VCaP (cell line): ENCODE measurements around the gene PADI3.

ENCODE experiments used
- H3K27ac ChIP-seq: fragments of 450-650 bp; 2 replicates; pipeline ENCODE4 v1.5.1; 2017
- CTCF ChIP-seq: fragments of 450-650 bp; conservative IDR thresholded peaks from 2 replicates; pipeline ENCODE4 v1.5.1; 2017; ENCODE audit warnings: mild to moderate bottlenecking, moderate library complexity

Gene PADI3

GRCh38 chr1:17248781-17249180 lies at the start of gene PADI3:
Gene PADI3, plus strand, starts transcription at chr1:17249098. Its CDS starts 40 bp downstream, at chr1:17249138.
- TF ChIP-seq CTCF = no peak
- H3K27ac ChIP-seq = no peak within 1 kb of the TSS

GRCh38 chr1:17199267-17200044 lies 49.4 kb upstream of the PADI3 start:
- TF ChIP-seq CTCF = no peak
- H3K27ac ChIP-seq = no peak overlapping the region

- TF ChIP-seq CTCF = no peak
Observed at GRCh38 chr1:17200246-17200645, 48.7 kb upstream of the PADI3 start.

GRCh38 chr1:17200756-17201155 lies 48.1 kb upstream of the PADI3 start:
- no peak for TF ChIP-seq CTCF
- H3K27ac ChIP-seq = no peak overlapping the region

More at GRCh38 chr1:17200246-17200645, 48.7 kb upstream of the PADI3 start:
- no peak overlapping the region for H3K27ac ChIP-seq

GRCh38 chr1:17201201-17202021 lies 47.5 kb upstream of the PADI3 start:
- H3K27ac ChIP-seq = no peak overlapping the region
- no peak for TF ChIP-seq CTCF

GRCh38 chr1:17204546-17205440 lies 44.1 kb upstream of the PADI3 start, which contains the start of gene PADI1:
Gene PADI1, plus strand, starts transcription at chr1:17205128. Its CDS starts 90 bp downstream, at chr1:17205218.
- TF ChIP-seq CTCF = no peak

More at GRCh38 chr1:17204546-17205440, 44.1 kb upstream of the PADI3 start, which contains the start of gene PADI1:
- H3K27ac ChIP-seq = no peak within 1 kb of the TSS
